ENCODE results near the gene PDK2. TPM values are rescaled to one million over a fixed set of nuclear protein-coding genes. Genes with fewer than 3 reads are reported as not detected.

Gene PDK2
- total RNA-seq, 1 experiment from 2014 or later = 25.3 TPM

GRCh38 chr17:50062293-50063243, 32.6 kb upstream of the PDK2 start:
- DNase-seq (ENCODE audit: low read depth in 1 of 2, low spot score in 2 of 2) = peak; percentile 100
- Histone ChIP-seq H3K27me3 (replicated peaks) (no peaks in the 10 kb centered on the region), H3K36me3 (peaks cover 81% of the 10 kb centered on the region), H3K4me1 (replicated peaks) (peaks cover 94% of the 10 kb centered on the region), H3K9me3 (replicated peaks) (no peaks in the 10 kb centered on the region), H3K4me3 (no peak overlapping the region), H3K27ac (peak overlapping the region; percentile 92)

- Histone ChIP-seq H3K27me3 (replicated peaks) (no peaks in the 10 kb centered on the region), H3K27ac (peak overlapping the region; percentile 92), H3K4me3 (no peak overlapping the region), H3K4me1 (replicated peaks) (peaks cover 83% of the 10 kb centered on the region), H3K9me3 (replicated peaks) (no peaks in the 10 kb centered on the region), H3K36me3 (peaks cover 79% of the 10 kb centered on the region)
- DNase-seq (ENCODE audit: low read depth in 1 of 2, low spot score in 2 of 2) = peak; percentile 48 to 66
Measured at GRCh38 chr17:50063561-50064252, 31.4 kb upstream of the PDK2 start.

GRCh38 chr17:50064253-50065001, 30.7 kb upstream of the PDK2 start:
- Histone ChIP-seq H3K27me3 (replicated peaks) (no peaks in the 10 kb centered on the region), H3K9me3 (replicated peaks) (no peaks in the 10 kb centered on the region), H3K4me1 (replicated peaks) (peaks cover 75% of the 10 kb centered on the region), H3K27ac (peak overlapping the region; percentile 92), H3K36me3 (peaks cover 79% of the 10 kb centered on the region), H3K4me3 (no peak overlapping the region)
- DNase-seq (ENCODE audit: low read depth in 1 of 2, low spot score in 2 of 2) = peak; percentile 99 to 100

DNA sequence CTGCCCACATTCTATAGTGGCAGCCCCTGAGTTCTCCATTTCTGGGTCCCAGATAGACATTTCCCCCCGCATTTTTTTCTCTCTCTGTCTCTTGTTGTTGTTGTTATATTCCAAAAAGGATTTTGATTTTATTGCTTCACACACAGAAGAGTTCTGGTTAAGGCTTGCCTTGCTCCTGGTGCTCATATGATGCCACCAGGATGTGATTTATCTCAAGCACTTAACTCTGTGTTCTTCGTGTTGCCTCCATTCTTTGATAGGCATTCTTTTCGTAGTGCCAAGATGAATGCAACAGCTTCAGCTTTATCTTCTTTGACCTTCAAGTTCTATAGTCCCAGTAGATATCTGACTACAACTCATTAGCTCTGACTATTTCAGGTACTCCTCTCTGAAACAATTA, 30.1 kb upstream of the PDK2 start:
- no peak overlapping the region for H3K4me3 ChIP-seq
- H3K27me3 ChIP-seq (replicated peaks) = no peaks in the 10 kb centered on the region
- peaks cover 69% of the 10 kb centered on the region for H3K4me1 ChIP-seq (replicated peaks)
- H3K36me3 ChIP-seq = peaks cover 82% of the 10 kb centered on the region
- no peaks in the 10 kb centered on the region for H3K9me3 ChIP-seq (replicated peaks)
- no peak for DNase-seq (ENCODE audit: low read depth in 1 of 2, low spot score in 2 of 2)
- H3K27ac ChIP-seq = peak overlapping the region; percentile 92

DNA sequence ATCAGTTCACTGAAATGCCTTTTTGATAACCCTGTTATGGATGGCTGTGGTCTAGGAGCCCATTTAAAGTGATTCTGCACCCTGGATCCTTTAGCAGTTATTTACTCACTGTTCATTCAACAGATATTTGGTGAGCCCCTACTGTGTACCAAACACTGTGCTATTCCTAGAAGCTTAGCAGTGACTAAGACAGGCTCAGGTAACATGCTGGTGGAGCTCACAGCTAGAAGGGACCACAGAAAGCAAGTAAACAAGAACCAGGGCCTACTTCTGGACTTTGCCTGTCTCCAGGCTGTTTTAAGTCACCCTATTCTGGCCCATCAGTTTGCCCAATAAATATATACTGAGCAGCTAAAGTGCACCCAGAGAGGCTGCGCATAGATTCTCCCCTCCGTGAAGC, 28.2 kb upstream of the PDK2 start:
- Histone ChIP-seq H3K36me3 (peaks cover 85% of the 10 kb centered on the region), H3K27ac (peak overlapping the region; percentile 92), H3K4me1 (replicated peaks) (peaks cover 50% of the 10 kb centered on the region)

GRCh38 chr17:50067996-50068395, 27.2 kb upstream of the PDK2 start:
- no peak overlapping the region for H3K27ac ChIP-seq
- H3K4me3 ChIP-seq = no peak overlapping the region
- peaks cover 89% of the 10 kb centered on the region for H3K36me3 ChIP-seq
- H3K9me3 ChIP-seq (replicated peaks) = no peaks in the 10 kb centered on the region
- no peak for DNase-seq (ENCODE audit: low read depth in 1 of 2, low spot score in 2 of 2)
- no peaks in the 10 kb centered on the region for H3K27me3 ChIP-seq (replicated peaks)
- peaks cover 40% of the 10 kb centered on the region for H3K4me1 ChIP-seq (replicated peaks)

More for the DNA sequence above, 28.2 kb upstream of the PDK2 start:
- DNase-seq (ENCODE audit: low read depth in 1 of 2, low spot score in 2 of 2) = no peak
- no peak overlapping the region for H3K4me3 ChIP-seq
- no peaks in the 10 kb centered on the region for H3K27me3 ChIP-seq (replicated peaks)
- no peaks in the 10 kb centered on the region for H3K9me3 ChIP-seq (replicated peaks)

DNA sequence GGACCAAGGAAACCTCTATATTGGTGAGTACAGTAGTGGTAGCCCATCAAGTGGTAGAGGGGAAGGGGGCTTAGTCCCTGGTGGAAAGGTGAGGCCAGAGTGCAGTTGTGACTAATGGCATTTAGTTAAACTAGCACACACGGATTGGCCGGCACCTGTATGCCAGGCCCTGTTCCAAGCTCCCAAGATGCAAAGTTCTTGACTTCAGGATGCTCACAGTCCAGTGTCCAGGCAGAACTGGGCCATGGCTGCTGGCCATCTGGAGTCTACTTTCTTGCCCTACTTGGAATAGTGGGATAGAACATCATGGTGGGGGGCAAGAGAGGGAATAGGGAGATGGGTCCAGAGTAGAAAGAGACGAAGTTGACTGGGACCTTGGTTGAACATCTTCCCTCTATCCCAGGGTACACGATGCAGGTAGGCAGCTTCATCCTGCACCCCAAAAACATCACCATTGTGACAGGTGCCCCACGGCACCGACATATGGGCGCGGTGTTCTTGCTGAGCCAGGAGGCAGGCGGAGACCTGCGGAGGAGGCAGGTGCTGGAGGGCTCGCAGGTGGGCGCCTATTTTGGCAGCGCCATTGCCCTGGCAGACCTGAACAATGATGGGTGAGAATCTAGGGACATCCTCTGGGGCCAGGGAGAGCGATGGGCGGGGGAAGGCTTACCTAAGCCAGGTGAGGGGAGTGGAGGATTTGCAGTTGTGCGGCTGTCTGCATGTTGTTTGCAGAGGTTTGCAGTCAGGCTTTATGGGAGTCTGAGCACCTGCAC, 24.1 kb upstream of the PDK2 start:
- Histone ChIP-seq H3K4me1 (replicated peaks) (peaks cover 9% of the 10 kb centered on the region), H3K9me3 (replicated peaks) (no peaks in the 10 kb centered on the region), H3K36me3 (peaks cover 94% of the 10 kb centered on the region), H3K27ac (no peak overlapping the region), H3K27me3 (replicated peaks) (no peaks in the 10 kb centered on the region), H3K4me3 (no peak overlapping the region)
- DNase-seq (ENCODE audit: low read depth in 1 of 2, low spot score in 2 of 2) = no peak

DNA sequence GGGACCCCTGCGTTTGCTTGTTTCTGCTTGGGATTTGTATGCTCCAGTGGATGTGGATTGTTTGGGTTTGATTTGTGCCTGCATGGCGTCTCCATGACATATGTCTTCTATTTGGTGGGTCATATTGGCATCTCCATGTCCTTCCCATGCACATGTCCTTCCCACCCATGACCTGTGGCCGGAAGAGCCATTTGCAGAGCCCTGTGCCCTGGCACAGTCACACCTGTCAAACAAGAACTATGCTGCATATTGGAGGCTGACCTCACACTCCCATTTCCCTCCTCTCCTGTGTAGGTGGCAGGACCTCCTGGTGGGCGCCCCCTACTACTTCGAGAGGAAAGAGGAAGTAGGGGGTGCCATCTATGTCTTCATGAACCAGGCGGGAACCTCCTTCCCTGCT, 23.5 kb upstream of the PDK2 start:
- Histone ChIP-seq H3K27ac (no peak overlapping the region), H3K36me3 (peaks cover 94% of the 10 kb centered on the region)
- no peak for DNase-seq (ENCODE audit: low read depth in 1 of 2, low spot score in 2 of 2)

GRCh38 chr17:50072130-50072529, 23.0 kb upstream of the PDK2 start:
- DNase-seq (ENCODE audit: low read depth in 1 of 2, low spot score in 2 of 2) = no peak
- Histone ChIP-seq H3K27ac (no peak overlapping the region), H3K4me3 (no peak overlapping the region), H3K4me1 (replicated peaks) (no peaks in the 10 kb centered on the region), H3K9me3 (replicated peaks) (no peaks in the 10 kb centered on the region), H3K36me3 (peaks cover 94% of the 10 kb centered on the region), H3K27me3 (replicated peaks) (no peaks in the 10 kb centered on the region)

More for the DNA sequence above, 23.5 kb upstream of the PDK2 start:
- Histone ChIP-seq H3K9me3 (replicated peaks) (no peaks in the 10 kb centered on the region), H3K27me3 (replicated peaks) (no peaks in the 10 kb centered on the region), H3K4me3 (no peak overlapping the region), H3K4me1 (replicated peaks) (peaks cover 3% of the 10 kb centered on the region)

- H3K9me3 ChIP-seq (replicated peaks) = no peaks in the 10 kb centered on the region
- H3K4me3 ChIP-seq = no peak overlapping the region
- H3K27ac ChIP-seq = no peak overlapping the region
- no peak for DNase-seq (ENCODE audit: low read depth in 1 of 2, low spot score in 2 of 2)
- H3K27me3 ChIP-seq (replicated peaks) = no peaks in the 10 kb centered on the region
- H3K4me1 ChIP-seq (replicated peaks) = no peaks in the 10 kb centered on the region
- H3K36me3 ChIP-seq = peaks cover 94% of the 10 kb centered on the region
Measured at GRCh38 chr17:50072925-50073324, 22.2 kb upstream of the PDK2 start.

- no peak overlapping the region for H3K4me3 ChIP-seq
- H3K9me3 ChIP-seq (replicated peaks) = no peaks in the 10 kb centered on the region
- H3K27ac ChIP-seq = no peak overlapping the region
- no peaks in the 10 kb centered on the region for H3K27me3 ChIP-seq (replicated peaks)
- H3K4me1 ChIP-seq (replicated peaks) = no peaks in the 10 kb centered on the region
- DNase-seq (ENCODE audit: low read depth in 1 of 2, low spot score in 2 of 2) = no peak
- peaks cover 96% of the 10 kb centered on the region for H3K36me3 ChIP-seq
Measured at GRCh38 chr17:50074227-50074626, 20.9 kb upstream of the PDK2 start.

GRCh38 chr17:50075446-50076032, 19.6 kb upstream of the PDK2 start:
- no peaks in the 10 kb centered on the region for H3K4me1 ChIP-seq (replicated peaks)
- H3K36me3 ChIP-seq = peaks cover 98% of the 10 kb centered on the region
- H3K27ac ChIP-seq = no peak overlapping the region
- no peaks in the 10 kb centered on the region for H3K27me3 ChIP-seq (replicated peaks)
- no peaks in the 10 kb centered on the region for H3K9me3 ChIP-seq (replicated peaks)
- H3K4me3 ChIP-seq = no peak overlapping the region
- DNase-seq (ENCODE audit: low read depth in 1 of 2, low spot score in 2 of 2) = no peak

- peaks cover 98% of the 10 kb centered on the region for H3K36me3 ChIP-seq
- H3K27ac ChIP-seq = no peak overlapping the region
- no peaks in the 10 kb centered on the region for H3K27me3 ChIP-seq (replicated peaks)
Measured at GRCh38 chr17:50076221-50076590, 18.9 kb upstream of the PDK2 start.

More at GRCh38 chr17:50076221-50076590, 18.9 kb upstream of the PDK2 start:
- DNase-seq (ENCODE audit: low read depth in 1 of 2, low spot score in 2 of 2) = no peak
- Histone ChIP-seq H3K4me3 (no peak overlapping the region), H3K4me1 (replicated peaks) (no peaks in the 10 kb centered on the region), H3K9me3 (replicated peaks) (no peaks in the 10 kb centered on the region)

All from SJSA1 (cell line).